ENCODE results near the gene ASIC3. TPM values are rescaled to one million over a fixed set of nuclear protein-coding genes. Genes with fewer than 3 reads are reported as not detected.
"Not testable (repeated sequence)": the region's sequence is repeated elsewhere in the genome, so short reads cannot be mapped to it uniquely, and the experiment has no call there.

Gene ASIC3
- polyA plus RNA-seq, 3 donors: 1.3 to 7.6 (median 2.8) TPM

DNA sequence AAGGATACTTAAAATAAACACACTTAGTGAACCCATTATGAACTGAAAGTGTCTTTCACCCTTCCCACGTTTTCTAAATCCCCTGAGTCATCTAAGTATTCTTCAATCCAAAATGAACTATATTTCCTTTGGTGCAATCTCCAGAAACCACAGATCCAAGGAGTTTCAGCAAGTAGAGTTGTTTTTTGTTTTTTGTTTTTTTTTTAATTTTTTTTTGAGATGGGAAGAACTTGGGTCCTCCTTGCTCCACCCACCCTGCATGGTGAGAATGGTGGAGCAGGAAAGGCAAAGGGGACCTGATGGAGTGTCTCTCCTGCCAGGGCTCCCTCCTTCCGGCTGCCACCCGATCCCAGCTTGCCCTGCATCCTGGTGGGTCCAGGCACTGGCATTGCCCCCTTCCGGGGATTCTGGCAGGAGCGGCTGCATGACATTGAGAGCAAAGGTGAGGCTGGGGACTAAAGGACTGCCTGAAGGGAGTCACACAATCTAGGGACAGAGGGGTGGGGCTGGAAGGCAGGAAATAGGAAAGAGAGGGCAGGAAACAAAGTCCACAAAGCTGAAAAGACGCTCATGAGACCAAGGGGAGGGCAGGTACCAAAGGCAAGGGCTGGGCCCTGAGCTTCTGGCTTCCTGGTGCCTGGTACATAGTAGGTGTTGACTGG lies 36.2 kb upstream of the ASIC3 start:
- no peak overlapping the region for H3K27ac ChIP-seq (ENCODE audit: low read depth, low read length)
- 61 to 69% (median 63%) methylated on average over 6 of the region's 6 CpGs for WGBS, 3 donors

DNA sequence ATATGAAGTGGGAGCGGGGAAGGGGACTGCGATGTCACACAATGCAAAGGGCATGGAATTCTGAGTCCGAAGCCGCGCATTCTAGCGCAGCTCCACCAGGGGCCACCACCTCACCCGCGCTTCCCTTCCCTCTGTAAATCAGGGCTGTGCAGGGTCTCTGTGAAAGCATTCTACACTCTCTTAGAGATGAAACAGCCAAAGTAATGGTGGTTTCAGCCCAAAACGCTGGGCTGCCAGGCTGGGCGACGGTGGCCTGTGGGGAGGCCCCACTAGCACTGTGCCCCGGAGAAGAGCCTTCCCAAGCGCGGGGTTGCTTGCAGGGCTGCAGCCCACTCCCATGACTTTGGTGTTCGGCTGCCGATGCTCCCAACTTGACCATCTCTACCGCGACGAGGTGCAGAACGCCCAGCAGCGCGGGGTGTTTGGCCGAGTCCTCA lies 35.4 kb upstream of the ASIC3 start:
- 23 to 51% (median 45%) methylated on average over 23 of the region's 23 CpGs for WGBS, 3 donors

DNA sequence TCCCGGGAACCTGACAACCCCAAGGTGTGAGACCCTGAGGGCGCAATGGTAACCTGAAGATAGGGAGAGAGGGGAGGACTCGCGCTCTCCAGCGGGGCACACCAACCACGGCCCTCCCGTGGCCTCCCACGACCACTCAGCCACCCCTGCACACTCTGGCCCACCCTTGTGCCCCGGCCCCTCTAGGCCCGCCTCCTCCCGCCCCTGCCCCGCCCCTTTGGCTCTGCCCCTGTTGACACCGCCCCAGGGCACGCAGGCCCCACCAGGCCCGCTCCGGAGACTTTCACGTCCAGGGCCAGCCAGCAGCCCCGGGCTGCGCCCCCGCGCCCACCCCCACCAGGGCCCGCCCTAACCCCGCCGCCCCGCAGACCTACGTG lies 35.0 kb upstream of the ASIC3 start:
- no peak overlapping the region for H3K27ac ChIP-seq (ENCODE audit: low read depth, low read length)
- 21 to 30% (median 30%) methylated on average over 15 to 26 of the region's 26 CpGs for WGBS, 3 donors

More for the DNA sequence above, 35.4 kb upstream of the ASIC3 start:
- H3K27ac ChIP-seq (ENCODE audit: low read depth, low read length): no peak overlapping the region

DNA sequence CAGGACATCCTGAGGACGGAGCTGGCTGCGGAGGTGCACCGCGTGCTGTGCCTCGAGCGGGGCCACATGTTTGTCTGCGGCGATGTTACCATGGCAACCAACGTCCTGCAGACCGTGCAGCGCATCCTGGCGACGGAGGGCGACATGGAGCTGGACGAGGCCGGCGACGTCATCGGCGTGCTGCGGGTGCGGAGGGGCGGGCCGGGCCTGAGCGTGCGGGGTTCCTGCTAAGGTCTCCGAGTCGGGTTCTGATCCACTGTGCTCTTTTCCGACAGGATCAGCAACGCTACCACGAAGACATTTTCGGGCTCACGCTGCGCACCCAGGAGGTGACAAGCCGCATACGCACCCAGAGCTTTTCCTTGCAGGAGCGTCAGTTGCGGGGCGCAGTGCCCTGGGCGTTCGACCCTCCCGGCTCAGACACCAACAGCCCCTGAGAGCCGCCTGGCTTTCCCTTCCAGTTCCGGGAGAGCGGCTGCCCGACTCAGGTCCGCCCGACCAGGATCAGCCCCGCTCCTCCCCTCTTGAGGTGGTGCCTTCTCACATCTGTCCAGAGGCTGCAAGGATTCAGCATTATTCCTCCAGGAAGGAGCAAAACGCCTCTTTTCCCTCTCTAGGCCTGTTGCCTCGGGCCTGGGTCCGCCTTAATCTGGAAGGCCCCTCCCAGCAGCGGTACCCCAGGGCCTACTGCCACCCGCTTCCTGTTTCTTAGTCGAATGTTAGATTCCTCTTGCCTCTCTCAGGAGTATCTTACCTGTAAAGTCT lies 34.4 kb upstream of the ASIC3 start:
- 20 to 43% (median 33%) methylated on average over 55 of the region's 55 CpGs for WGBS, 3 donors
- no peak overlapping the region for H3K27ac ChIP-seq (ENCODE audit: low read depth, low read length)

DNA sequence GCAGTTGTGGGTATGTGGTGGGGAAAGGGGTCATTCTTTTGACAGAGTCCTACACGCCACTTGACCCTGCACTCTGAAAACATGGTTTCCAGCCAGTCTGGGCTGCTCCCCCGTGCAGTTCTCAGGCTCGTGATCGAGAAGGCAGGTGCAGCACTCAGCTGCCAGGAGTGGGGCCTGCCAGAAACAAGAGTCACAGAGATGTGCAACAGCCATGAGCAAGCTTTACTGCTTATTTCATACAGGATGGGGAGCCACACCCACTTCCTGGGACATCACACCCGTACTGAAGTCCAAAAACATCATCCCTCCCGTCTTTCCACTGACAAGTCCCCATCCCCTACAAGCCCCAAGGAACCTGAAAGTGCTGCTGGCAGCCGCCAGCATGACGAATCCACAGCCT lies 33.4 kb upstream of the ASIC3 start:
- WGBS, 3 donors: 73 to 81% (median 75%) methylated on average over 8 of the region's 8 CpGs
- H3K27ac ChIP-seq (ENCODE audit: low read depth, low read length): no peak overlapping the region

DNA sequence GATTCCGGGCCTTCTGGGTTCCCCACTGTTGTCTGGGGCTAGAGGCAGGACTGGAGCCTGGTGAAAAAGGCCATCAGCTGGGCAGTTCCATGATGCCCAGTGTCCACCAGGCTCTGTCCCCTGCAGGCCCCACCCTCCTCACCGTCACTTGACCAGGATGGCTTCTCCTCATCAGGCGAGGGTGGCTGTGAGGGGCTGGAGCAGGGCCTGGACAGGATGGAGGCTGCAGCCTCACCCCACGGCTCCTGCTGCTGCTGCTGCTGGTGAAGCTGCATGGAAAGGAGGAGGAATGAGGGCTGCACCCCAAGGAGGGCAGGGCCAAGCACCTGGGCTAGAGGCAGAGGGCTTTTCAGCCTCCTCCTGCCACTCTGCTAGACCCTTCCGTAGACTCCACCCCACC lies 32.4 kb upstream of the ASIC3 start:
- WGBS, 3 donors: 75 to 92% (median 78%) methylated on average over 5 of the region's 5 CpGs
- no peak overlapping the region for H3K27ac ChIP-seq (ENCODE audit: low read depth, low read length)

DNA sequence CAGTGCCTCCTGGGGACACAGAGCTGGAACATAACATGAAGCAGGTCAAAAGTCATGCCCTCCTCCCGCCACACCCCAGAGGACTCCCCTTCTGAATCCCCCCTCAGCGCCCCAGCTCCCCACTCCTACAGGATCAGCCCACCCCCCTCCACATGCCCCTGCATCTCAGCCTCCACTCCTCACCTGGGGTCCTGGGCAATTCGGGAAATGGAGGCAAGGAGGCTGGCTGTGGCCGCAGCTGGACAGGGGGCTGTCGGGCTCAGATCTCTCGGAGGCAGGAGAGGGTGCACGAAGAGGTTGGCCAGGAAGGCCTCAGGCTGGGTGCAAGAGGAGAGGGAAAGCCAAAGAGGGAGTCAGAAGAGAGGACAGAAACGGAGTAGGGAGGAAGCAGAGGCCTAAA lies 31.8 kb upstream of the ASIC3 start:
- no peak overlapping the region for H3K27ac ChIP-seq (ENCODE audit: low read depth, low read length)
- WGBS, 3 donors: 77 to 89% (median 85%) methylated on average over 8 of the region's 8 CpGs

DNA sequence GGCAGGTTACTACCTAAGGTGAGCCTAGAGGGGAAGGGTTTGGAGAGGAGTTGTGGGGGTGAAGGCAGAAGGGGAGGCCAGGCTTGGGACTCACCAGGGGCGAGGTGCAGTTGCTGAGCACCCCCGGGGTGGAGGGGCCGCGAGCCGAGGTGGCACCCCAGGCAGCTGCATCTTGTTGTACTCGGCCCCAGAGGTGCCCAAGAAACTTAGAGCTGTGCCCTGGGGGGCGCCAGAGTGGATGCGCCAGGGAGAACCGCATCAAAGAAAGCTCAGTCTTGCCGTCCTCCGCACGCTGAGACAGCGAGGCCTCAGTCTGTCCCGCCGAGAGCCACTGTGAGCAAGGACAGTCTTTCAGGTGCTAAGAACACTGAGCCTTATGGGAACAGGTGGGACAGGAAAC lies 31.4 kb upstream of the ASIC3 start:
- no peak overlapping the region for H3K27ac ChIP-seq (ENCODE audit: low read depth, low read length)
- 78 to 87% (median 81%) methylated on average over 15 of the region's 15 CpGs for WGBS, 3 donors

DNA sequence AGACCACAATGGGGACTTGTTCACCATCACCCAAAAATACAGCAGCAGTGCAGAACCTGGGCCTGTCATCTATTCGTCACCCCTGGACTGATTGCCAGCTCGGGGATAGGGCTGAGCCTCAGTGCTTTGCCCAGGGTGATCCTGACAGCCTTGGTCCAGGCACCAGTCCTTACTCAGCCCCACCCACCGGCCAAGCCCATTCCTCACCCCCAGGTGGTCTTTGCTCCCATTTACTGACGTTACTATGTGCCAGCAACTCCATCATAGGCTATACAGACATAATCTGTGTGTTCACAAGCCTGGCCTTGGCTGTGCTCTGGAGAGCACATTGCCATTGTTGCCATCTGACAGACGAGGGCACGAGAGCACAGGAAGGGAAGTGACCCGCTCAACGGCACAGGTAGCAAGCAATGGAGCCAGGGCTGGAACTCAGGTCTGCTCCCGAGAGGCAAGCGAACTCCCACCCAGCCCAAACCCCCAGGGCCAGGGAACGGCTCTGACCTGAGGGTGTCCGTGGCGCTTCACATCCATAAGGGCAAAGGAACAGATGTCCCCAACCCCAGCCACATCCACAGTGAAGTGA lies 30.9 kb upstream of the ASIC3 start:
- no peak overlapping the region for H3K27ac ChIP-seq (ENCODE audit: low read depth, low read length)
- 39 to 42% (median 41%) methylated on average over 13 of the region's 13 CpGs for whole genome bisulfite sequencing, 3 donors

DNA sequence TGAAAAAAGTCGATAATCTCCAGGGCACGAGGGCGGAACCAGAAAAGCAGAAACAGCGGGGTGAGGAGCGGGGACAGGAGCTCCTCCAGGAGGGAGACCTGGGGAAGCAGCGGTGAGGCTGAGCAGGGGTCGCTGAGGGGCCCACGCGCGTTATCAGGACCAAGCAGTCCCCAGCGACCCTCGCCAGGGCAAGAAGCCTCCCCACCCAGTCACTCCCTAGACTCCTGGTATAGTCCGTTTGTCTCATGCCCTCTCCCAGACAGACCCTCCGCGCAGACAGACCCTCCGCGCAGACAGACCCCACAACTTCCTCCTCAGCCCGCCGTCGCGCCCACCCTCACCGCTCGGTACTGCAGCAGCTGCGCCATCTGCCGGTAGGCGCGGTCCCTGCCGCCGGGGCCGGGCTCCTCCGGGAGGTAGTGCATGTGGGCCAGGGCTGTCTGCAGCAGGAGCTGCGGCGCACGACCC lies 30.3 kb upstream of the ASIC3 start:
- no peak overlapping the region for H3K27ac ChIP-seq (ENCODE audit: low read depth, low read length)
- 2% methylated on average over 34 of the region's 34 CpGs for WGBS, 3 donors

DNA sequence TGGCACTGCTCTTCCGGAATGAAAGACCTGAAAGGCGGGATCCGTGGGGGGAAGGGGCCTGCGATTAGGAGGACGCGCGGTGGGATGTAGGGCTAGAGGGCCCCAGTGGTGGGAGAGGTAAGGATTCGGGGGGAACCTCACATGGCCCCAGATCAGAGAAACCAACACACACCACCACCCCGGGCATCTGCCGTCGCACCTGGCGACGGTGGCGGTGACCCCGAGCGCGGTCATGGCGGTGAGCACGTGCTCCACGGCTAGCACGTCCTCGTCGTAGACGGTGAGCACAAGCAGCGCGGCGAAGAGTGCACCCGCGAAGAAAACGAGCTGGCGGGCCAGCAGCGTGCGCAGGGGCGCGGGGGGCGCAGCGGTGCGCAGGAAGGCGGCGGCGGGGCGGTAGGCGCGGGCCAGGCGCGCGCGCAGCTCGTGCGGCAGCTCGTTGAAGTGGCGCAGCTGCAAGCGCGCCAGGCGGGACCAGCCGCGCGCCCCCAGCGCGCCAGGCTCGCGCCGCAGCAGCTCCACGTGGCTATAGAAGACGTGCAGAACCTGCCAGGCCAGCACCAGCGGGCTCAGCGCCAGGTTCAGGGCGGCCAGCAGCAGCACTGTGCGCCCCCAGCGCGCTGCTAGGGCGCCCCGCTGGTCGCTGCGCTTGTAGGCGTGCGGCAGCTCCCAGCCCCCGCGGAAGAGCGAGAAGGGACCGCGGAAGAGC lies 29.8 kb upstream of the ASIC3 start:
- 1 to 4% (median 1%) methylated on average over 63 to 82 of the region's 82 CpGs for WGBS, 3 donors
- no peak overlapping the region for H3K27ac ChIP-seq (ENCODE audit: low read depth, low read length)

DNA sequence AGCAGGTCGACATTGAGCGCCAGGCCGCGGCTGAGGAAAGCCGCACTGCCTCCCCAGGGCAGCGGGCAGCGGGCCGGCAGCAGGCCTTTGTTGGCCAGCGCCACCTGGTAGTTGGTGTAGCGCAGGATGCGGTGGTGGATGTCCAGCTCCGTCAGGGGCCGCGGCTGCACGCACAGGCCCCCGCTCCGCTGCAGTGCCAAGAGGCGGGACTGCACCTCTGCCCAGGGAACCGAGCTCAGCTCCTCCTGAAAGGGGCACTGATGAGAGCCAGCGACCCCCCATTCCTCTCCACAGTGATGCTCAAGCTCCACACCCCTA lies 29.2 kb upstream of the ASIC3 start:
- H3K27ac ChIP-seq (ENCODE audit: low read depth, low read length): no peak overlapping the region
- WGBS, 3 donors: 17 to 32% (median 21%) methylated on average over 12 to 20 of the region's 20 CpGs

DNA sequence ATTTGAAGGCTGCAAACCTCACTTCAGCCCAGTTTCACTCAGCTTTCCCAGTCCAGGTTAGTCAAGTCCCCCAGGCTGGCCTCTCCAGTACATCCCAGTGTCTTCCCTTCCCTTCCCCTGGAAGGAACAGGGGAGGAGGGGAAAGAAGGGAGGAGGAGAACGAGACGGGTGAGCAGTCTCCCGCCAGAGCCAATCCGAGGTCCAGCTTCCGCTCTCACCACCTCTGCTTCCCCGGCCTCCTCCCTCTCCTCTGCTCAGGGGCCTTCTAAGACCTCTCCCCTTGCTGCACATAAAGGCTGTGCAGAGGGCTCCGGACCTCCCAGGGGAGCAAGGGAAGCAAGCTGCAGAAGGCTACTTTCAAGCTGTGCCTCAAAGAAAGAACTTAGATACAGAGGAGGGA lies 28.1 kb upstream of the ASIC3 start:
- no peak overlapping the region for H3K27ac ChIP-seq (ENCODE audit: low read depth, low read length)
- 43 to 61% (median 60%) methylated on average over 7 of the region's 7 CpGs for WGBS, 3 donors

DNA sequence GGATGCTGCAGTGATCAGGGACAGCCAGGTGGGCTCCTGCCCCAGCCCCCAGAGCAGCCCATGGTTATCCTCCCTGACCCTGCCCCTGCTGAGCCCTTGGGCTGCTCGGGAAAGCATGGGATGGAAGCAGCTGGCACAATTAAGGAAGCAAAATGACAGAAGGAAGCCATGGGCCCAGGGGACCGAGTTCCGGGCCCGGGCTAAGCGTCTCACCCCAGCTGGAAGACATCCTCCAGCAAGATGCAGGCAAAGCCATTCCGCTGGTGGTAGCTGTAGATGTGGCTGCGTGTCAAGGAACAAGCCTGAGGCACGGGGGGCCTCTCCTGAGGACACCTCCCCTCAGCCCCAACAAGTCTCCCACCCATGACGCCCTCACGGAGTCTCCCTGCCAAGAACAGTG lies 25.1 kb upstream of the ASIC3 start:
- H3K27ac ChIP-seq (ENCODE audit: low read depth, low read length): no peak overlapping the region
- WGBS, 3 donors: 70 to 80% (median 74%) methylated on average over 10 of the region's 10 CpGs

DNA sequence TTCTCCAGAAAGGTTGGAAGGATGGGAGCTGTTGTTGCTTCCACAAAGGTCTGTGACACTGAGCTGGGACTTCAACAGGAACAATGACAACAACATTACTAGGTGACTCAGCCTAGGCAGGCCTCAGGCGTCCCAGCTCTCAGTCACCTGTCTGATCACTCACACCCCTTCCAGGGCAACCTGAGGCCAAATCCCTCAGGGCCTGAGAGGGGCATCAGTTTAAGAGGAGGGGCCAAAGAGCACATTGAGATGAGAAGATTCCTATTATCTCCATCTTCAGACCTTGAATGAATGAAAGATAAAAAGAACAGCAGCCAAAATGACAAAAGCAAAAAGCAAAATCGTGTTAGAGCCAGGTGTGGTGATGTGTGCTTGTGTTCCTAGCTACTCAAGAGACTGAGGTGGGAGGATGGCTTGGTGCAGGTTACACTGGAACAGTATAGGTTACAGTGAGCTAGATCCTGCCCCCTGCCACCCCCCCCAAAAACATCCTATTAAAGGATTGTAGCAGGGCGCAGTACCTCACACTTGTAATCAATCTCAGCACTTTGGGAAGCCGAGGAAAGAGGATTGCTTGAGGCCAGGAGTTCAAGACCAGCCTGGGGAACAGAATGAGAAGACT lies 23.8 kb upstream of the ASIC3 start, which contains the start of gene ATG9B:
ATG9B (minus strand) TSS at position 60 of the 622 bp plus-strand sequence. CDS start 71 bp downstream, outside the sequence.
- WGBS, 3 donors: 82 to 92% (median 87%) methylated on average over 4 of the region's 4 CpGs
- no peak within 1 kb of the TSS for H3K27ac ChIP-seq (ENCODE audit: low read depth, low read length)

DNA sequence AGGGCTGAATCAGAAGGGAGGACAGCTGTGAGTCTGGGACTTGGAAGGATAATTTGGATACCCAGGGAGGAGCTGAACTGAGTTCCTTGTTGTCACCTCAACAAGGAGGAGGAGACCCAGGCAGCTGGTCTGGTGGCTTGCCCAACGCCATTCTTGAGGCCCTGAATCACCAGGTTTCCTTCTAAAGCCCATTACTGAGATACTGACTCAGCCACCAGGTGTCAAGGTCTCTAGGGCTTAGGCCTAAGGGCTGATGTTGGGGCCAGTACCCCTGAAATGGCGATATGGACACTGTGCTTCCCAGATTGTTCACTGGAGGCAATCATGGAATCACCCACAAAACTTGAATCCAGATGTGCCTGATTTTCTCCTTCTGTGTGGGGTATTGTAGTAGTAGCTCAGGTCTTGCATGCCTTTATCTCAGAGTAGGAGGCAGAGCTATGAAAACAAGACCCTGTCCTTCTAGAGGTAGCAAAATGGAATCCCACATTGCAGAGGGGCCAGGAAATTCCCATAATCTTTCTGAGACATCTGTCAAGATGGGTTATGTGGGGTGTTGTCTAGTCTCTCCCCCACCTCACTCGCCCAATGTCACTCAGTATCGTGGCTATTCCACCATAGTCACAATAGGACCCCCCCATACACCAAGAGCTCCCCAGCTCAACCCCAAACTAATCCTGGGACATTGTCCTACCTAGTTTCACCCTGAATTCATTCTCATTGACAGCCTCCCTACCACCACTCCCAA lies 22.2 kb upstream of the ASIC3 start:
- WGBS, 3 donors: 86 to 89% (median 88%) methylated on average over 4 of the region's 4 CpGs
- H3K27ac ChIP-seq (ENCODE audit: low read depth, low read length): no peak overlapping the region

DNA sequence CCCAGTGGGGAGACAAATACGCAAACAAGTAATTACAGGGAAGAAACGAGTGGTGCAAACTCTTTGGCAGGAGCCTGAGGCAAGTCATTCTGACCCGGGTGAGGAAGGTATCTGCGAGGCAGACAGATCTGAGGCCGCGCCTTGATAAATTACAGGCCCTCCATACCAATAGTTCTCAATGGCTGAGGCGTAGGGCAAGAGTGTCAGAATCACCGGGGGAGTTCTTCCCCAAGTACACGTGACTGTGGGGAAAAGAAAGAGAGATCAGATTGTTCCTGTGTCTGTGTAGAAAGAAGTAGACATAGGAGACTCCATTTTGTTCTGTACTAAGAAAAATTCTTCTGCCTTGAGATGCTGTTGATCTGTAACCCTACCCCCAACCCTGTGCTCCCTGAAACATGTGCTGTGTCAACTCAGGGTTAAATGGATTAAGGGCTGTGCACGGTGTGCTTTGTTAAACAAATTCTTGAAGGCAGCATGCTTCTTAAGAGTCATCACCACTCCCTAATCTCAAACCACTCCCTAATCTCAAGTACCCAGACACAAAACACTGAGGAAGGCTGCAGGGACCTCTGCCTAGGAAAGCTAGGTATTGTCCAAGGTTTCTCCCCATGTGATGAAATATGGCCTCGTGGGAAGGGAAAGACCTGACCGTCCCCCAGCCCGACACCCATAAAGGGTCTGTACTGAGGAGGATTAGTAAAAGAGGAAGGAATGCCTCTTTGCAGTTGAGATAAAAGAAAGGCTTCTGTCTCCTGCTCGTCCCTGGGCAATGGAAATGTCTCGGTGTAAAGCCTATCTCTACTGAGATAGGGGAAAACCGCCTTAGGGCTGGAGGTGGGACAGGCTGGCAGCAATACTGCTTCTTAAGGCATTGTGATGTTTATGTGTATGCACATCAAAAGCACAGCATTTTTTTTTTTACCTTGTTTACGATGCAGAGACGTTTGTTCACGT lies 21.3 kb upstream of the ASIC3 start:
- 43 to 49% (median 44%) methylated on average over 19 of the region's 19 CpGs for WGBS, 3 donors
- H3K27ac ChIP-seq (ENCODE audit: low read depth, low read length): not testable (repeated sequence)
